Activated T-cell treated with anti-CD3 and anti-CD28 coated beads, Interleukin-2, amount 50 U/mL, for 4 hours (primary cell): ENCODE data around the gene HTT-AS. TPM values are rescaled to one million over a fixed set of nuclear protein-coding genes. Genes with fewer than 3 reads are reported as not detected.
A peak's percentile ranks its signal among the peaks of the same experiment; 100 is the strongest.

ENCODE experiments used
- ATAC-seq, 2 donors: fragments of 200-7000 bp; cut with Tn5 transposase; one replicate each; pipeline ENCODE4 v1.10.0; 2021
- DNase-seq: peaks from one replicate; pipeline ENCODE4 v3.0.0-alpha.2; 2020
- H3K27me3 Mint-ChIP-seq: one replicate; pipeline ENCODE4 v1.8.0; 2021; ENCODE audit warnings: low read depth, mixed read lengths
- H3K36me3 Mint-ChIP-seq: one replicate; pipeline ENCODE4 v1.8.0; 2022; ENCODE audit warnings: mixed read lengths; ENCODE audit not compliant: insufficient read depth
- H3K4me1 Mint-ChIP-seq: one replicate; pipeline ENCODE4 v1.8.0; 2021; ENCODE audit warnings: low read depth, mixed read lengths
- H3K4me3 Mint-ChIP-seq: one replicate; pipeline ENCODE4 v1.8.0; 2021; ENCODE audit warnings: mild to moderate bottlenecking, moderate library complexity, mixed read lengths
- H3K9me3 Mint-ChIP-seq: one replicate; pipeline ENCODE4 v1.8.0; 2021; ENCODE audit warnings: mixed read lengths
- total RNA-seq, 3 donors: library from RNA; stranded (reverse); gene quantifications; one replicate each; pipeline ENCODE4 v1.2.1, GENCODE V29; 2021

HTT-AS gene
- total RNA-seq, 3 donors from 2014 or later = not detected

- Mint-ChIP-seq H3K9me3 (no peaks in the 10 kb centered on the region), H3K4me3 (peak overlapping the region; percentile 89), H3K36me3 (peaks cover 9% of the 10 kb centered on the region), H3K27me3 (no peaks in the 10 kb centered on the region), H3K4me1 (peaks cover 28% of the 10 kb centered on the region)
- ATAC-seq (peak; percentile 7 to 19), DNase-seq (peak; percentile 37)
Measured at GRCh38 chr4:3074846-3075651, 711 bp upstream of the HTT-AS start.

- DNase-seq = peak; percentile 17
- Mint-ChIP-seq H3K27me3 (no peaks in the 10 kb centered on the region), H3K36me3 (no peaks in the 10 kb centered on the region), H3K9me3 (no peaks in the 10 kb centered on the region), H3K4me1 (peaks cover 20% of the 10 kb centered on the region), H3K4me3 (peak overlapping the region; percentile 24)
- ATAC-seq = peak; percentile 55 to 57
Measured at GRCh38 chr4:3073158-3074077, 920 bp downstream of the HTT-AS start.

GRCh38 chr4:3071811-3072210, 2.5 kb downstream of the HTT-AS start:
- Mint-ChIP-seq H3K27me3 (no peaks in the 10 kb centered on the region), H3K9me3 (peaks cover under 1% of the 10 kb centered on the region), H3K4me1 (peaks cover 14% of the 10 kb centered on the region), H3K36me3 (no peaks in the 10 kb centered on the region), H3K4me3 (no peak overlapping the region)
- ATAC-seq = no peak
- DNase-seq = no peak

- Mint-ChIP-seq H3K36me3 (peaks cover 2% of the 10 kb centered on the region), H3K9me3 (peaks cover 5% of the 10 kb centered on the region), H3K4me1 (peaks cover 7% of the 10 kb centered on the region), H3K4me3 (no peak overlapping the region), H3K27me3 (no peaks in the 10 kb centered on the region)
- no peak for ATAC-seq
- DNase-seq = no peak
Measured at GRCh38 chr4:3070709-3071500, 3.4 kb downstream of the HTT-AS start.

- Mint-ChIP-seq H3K27me3 (no peaks in the 10 kb centered on the region), H3K36me3 (peaks cover 2% of the 10 kb centered on the region), H3K4me1 (no peaks in the 10 kb centered on the region), H3K9me3 (peaks cover 5% of the 10 kb centered on the region), H3K4me3 (no peak overlapping the region)
- no peak for DNase-seq
- ATAC-seq = no peak
Measured at GRCh38 chr4:3069661-3070199, 4.6 kb downstream of the HTT-AS start.

GRCh38 chr4:3067473-3068001, 6.8 kb downstream of the HTT-AS start:
- DNase-seq = no peak
- H3K27me3 Mint-ChIP-seq = no peaks in the 10 kb centered on the region
- H3K9me3 Mint-ChIP-seq = peaks cover 5% of the 10 kb centered on the region
- H3K4me3 Mint-ChIP-seq = no peak overlapping the region
- no peak for ATAC-seq
- H3K4me1 Mint-ChIP-seq = no peaks in the 10 kb centered on the region
- H3K36me3 Mint-ChIP-seq = peaks cover 2% of the 10 kb centered on the region

GRCh38 chr4:3066836-3067400, 7.4 kb downstream of the HTT-AS start:
- H3K36me3 Mint-ChIP-seq = peaks cover 2% of the 10 kb centered on the region
- H3K4me1 Mint-ChIP-seq = no peaks in the 10 kb centered on the region
- H3K4me3 Mint-ChIP-seq = no peak overlapping the region
- ATAC-seq (no peak), DNase-seq (no peak)
- peaks cover 5% of the 10 kb centered on the region for H3K9me3 Mint-ChIP-seq
- H3K27me3 Mint-ChIP-seq = no peaks in the 10 kb centered on the region

- peaks cover 2% of the 10 kb centered on the region for H3K27me3 Mint-ChIP-seq
- H3K36me3 Mint-ChIP-seq = peaks cover 2% of the 10 kb centered on the region
- ATAC-seq (no peak), DNase-seq (no peak)
- no peaks in the 10 kb centered on the region for H3K4me1 Mint-ChIP-seq
- H3K4me3 Mint-ChIP-seq = no peak overlapping the region
- peaks cover 5% of the 10 kb centered on the region for H3K9me3 Mint-ChIP-seq
Measured at GRCh38 chr4:3065551-3065950, 8.8 kb downstream of the HTT-AS start.

- no peak for DNase-seq
- H3K27me3 Mint-ChIP-seq = peaks cover 2% of the 10 kb centered on the region
- peaks cover 5% of the 10 kb centered on the region for H3K9me3 Mint-ChIP-seq
- H3K4me3 Mint-ChIP-seq = no peak overlapping the region
- peaks cover 2% of the 10 kb centered on the region for H3K36me3 Mint-ChIP-seq
- H3K4me1 Mint-ChIP-seq = no peaks in the 10 kb centered on the region
- ATAC-seq = no peak
Measured at GRCh38 chr4:3062471-3062870, 11.9 kb downstream of the HTT-AS start.

- Mint-ChIP-seq H3K9me3 (peaks cover 9% of the 10 kb centered on the region), H3K4me1 (no peaks in the 10 kb centered on the region), H3K27me3 (peaks cover 2% of the 10 kb centered on the region), H3K36me3 (no peaks in the 10 kb centered on the region), H3K4me3 (no peak overlapping the region)
- DNase-seq (no peak), ATAC-seq (no peak)
Measured at GRCh38 chr4:3060946-3061345, 13.4 kb downstream of the HTT-AS start.

GRCh38 chr4:3059943-3060342, 14.4 kb downstream of the HTT-AS start:
- Mint-ChIP-seq H3K27me3 (peaks cover 2% of the 10 kb centered on the region), H3K4me3 (no peak overlapping the region)

GRCh38 chr4:3054169-3054759, 20.1 kb downstream of the HTT-AS start:
- Mint-ChIP-seq H3K4me3 (no peak overlapping the region), H3K9me3 (peaks cover 19% of the 10 kb centered on the region), H3K27me3 (no peaks in the 10 kb centered on the region), H3K36me3 (peaks cover 7% of the 10 kb centered on the region), H3K4me1 (no peaks in the 10 kb centered on the region)
- DNase-seq (no peak), ATAC-seq (no peak)

More at GRCh38 chr4:3059943-3060342, 14.4 kb downstream of the HTT-AS start:
- ATAC-seq (no peak), DNase-seq (no peak)
- Mint-ChIP-seq H3K9me3 (peaks cover 15% of the 10 kb centered on the region), H3K4me1 (no peaks in the 10 kb centered on the region), H3K36me3 (peaks cover 4% of the 10 kb centered on the region)
